Right lobe of liver (tissue), 4 donors: ENCODE measurements around the gene PTTG1.

Experiments
- CTCF ChIP-seq, 4 donors: fragments of 200-600 bp in 3 of 4; fragments of 450-650 bp in 1 of 4; IDR thresholded peaks; one replicate each; pipeline versions ENCODE4 v1.5.1 to v1.8.0; 2016 to 2022; ENCODE audit warnings: antibody characterized with exemption in 4 of 4, mild to moderate bottlenecking in 2 of 4
- POLR2A ChIP-seq: fragments of 450-650 bp; IDR thresholded peaks from one replicate; pipeline ENCODE4 v1.6.1; 2017; ENCODE audit warnings: antibody characterized with exemption, mild to moderate bottlenecking
- donor health status: DM: no; HTN: no; CAD: no.
- donor health status: DM: no; HTN: no; CAD: no.
- donor health status: DM: no; HTN: yes; CAD: no.

- TF ChIP-seq POLR2A: peak; percentile 75
- TF ChIP-seq CTCF (IDR thresholded peaks at IDR 0.05): no peak
Measured at GRCh38 chr5:160399402-160400353, 22.0 kb upstream of the PTTG1 start, which contains the start of gene FAM200C.
